H1 (cell line): ENCODE results near the gene SEC14L5.

ENCODE experiments used
- ATF2 ChIP-seq: IDR thresholded peaks from 2 replicates; pipeline ENCODE4 v1.6.1; 2012; ENCODE audit warnings: low read length, inconsistent platforms
- BRCA1 ChIP-seq: IDR thresholded peaks from 2 replicates; pipeline ENCODE4 v1.6.1; 2012; ENCODE audit warnings: low read depth, low read length, improper control_type of control experiment
- CEBPB ChIP-seq: IDR thresholded peaks from 2 replicates; pipeline ENCODE4 v1.6.1; 2012; ENCODE audit warnings: low read depth, low read length
- CTCF ChIP-seq, 3 experiments: IDR thresholded peaks; 1 replicate in 2 of 3; 2 replicates in 1 of 3; pipeline versions ENCODE4 v1.5.1 to v1.6.1; 2011; ENCODE audit warnings: low read length in 3 of 3, mild to moderate bottlenecking in 3 of 3, inconsistent platforms in 2 of 3, low read depth in 1 of 3, moderate library complexity in 1 of 3; ENCODE audit not compliant: insufficient read depth in 1 of 3; ENCODE audit errors: control extremely low read depth in 1 of 3
- EZH2 ChIP-seq: fragments of 200-600 bp; sonication (generic); IDR thresholded peaks from 2 replicates; pipeline ENCODE4 v1.7.1; 2012; ENCODE audit warnings: low read depth, mild to moderate bottlenecking, moderate library complexity, low read length, inconsistent platforms; ENCODE audit not compliant: severe bottlenecking
- HDAC6 ChIP-seq: IDR thresholded peaks from one replicate; pipeline ENCODE4 v1.7.1; 2012; ENCODE audit warnings: low read depth, mild to moderate bottlenecking, inconsistent platforms, low read length, moderate library complexity
- POLR2A ChIP-seq, 2 experiments: IDR thresholded peaks; 1 replicate in 1 of 2; 2 replicates in 1 of 2; pipeline ENCODE4 v1.6.1; 2011; ENCODE audit warnings: low read depth in 2 of 2, low read length in 2 of 2, mild to moderate bottlenecking in 2 of 2; ENCODE audit errors: control extremely low read depth in 1 of 2
- RAD21 ChIP-seq, 2 experiments: IDR thresholded peaks in 1 of 2; conservative IDR thresholded peaks in 1 of 2; 2 replicates each; pipeline ENCODE4 v1.6.1; 2011; ENCODE audit warnings: low read depth in 2 of 2, low read length in 2 of 2, improper control_type of control experiment in 1 of 2, inconsistent platforms in 1 of 2, mild to moderate bottlenecking in 1 of 2, moderate library complexity in 1 of 2
- RXRA ChIP-seq: IDR thresholded peaks from 2 replicates; pipeline ENCODE4 v1.6.1; 2011; ENCODE audit warnings: low read depth, mild to moderate bottlenecking, low read length, moderate library complexity; ENCODE audit not compliant: insufficient read depth
- SP1 ChIP-seq: IDR thresholded peaks from 2 replicates; pipeline ENCODE4 v1.6.1; 2011; ENCODE audit warnings: low read depth, low read length
- SRF ChIP-seq: IDR thresholded peaks from 2 replicates; pipeline ENCODE4 v1.6.1; 2011; ENCODE audit warnings: mild to moderate bottlenecking, low read depth, low read length, moderate library complexity
- USF2 ChIP-seq: IDR thresholded peaks from 2 replicates; pipeline ENCODE4 v1.6.1; 2011; ENCODE audit warnings: low read length, improper control_type of control experiment
- ZNF274 ChIP-seq: IDR thresholded peaks from 2 replicates; pipeline ENCODE4 v1.7.0; 2012; ENCODE audit warnings: low read length, borderline replicate concordance; ENCODE audit errors: extremely low read depth
- TF ChIP-seq, protein P1 (sequence below): IDR thresholded peaks from 2 replicates; pipeline ENCODE4 v1.6.1; 2011; ENCODE audit warnings: low read depth, mild to moderate bottlenecking, low read length; ENCODE audit not compliant: insufficient read depth

DNA sequence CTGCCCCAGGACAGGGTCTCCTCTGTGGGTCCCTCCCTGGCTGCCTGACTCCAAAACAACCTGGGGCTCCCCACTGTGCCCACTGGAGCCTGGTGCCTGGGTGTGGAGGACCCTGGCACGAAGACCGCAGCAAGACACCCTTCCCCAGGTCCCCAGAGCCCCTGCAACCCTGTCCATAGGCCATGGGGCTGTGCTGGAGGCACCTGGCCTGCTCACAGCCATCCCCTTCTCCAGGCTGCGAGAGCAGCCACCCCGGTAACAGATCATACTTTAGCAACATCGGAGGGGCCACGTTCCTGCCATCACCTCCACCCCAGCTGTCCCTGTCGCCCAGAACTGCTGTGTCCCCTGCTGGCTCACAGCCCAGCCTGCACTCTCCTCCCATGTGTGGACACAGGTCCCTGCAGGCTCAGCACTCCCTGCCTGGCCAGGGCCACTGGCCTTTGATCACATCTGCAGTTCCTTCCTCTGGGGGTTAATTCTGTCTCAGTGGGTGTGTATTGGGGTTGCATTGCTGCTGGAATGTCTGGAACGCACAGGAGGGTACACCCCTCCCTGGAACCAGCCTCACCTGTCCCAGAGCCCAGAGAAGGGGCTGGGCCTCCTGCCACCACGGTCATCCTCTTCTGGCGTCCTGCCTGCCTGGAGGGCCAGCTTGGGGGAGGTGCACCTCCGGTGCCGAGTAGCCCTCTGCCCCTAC lies 33.4 kb upstream of the SEC14L5 start:
- TF ChIP-seq ZNF274: no peak
- no peak for TF ChIP-seq USF2
- no peak for TF ChIP-seq POLR2A (IDR thresholded peaks at IDR 0.05; ENCODE audit: control extremely low read depth in 1 of 2, low read depth in 2 of 2, low read length in 2 of 2)
- TF ChIP-seq, protein P1, sequence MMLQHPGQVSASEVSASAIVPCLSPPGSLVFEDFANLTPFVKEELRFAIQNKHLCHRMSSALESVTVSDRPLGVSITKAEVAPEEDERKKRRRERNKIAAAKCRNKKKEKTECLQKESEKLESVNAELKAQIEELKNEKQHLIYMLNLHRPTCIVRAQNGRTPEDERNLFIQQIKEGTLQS: no peak
- no peak for TF ChIP-seq ATF2
- no peak; the same call in 1 of the 2 replicates for TF ChIP-seq SP1
- no peak for TF ChIP-seq CTCF (IDR thresholded peaks at IDR 0.05; ENCODE audit: control extremely low read depth in 1 of 3, insufficient read depth in 1 of 3, low read depth in 1 of 3, low read length in 3 of 3)
- TF ChIP-seq BRCA1: no peak
- no peak for TF ChIP-seq EZH2
- TF ChIP-seq RXRA: no peak
- TF ChIP-seq HDAC6: no peak
- TF ChIP-seq SRF: no peak
- no peak for TF ChIP-seq RAD21 (IDR thresholded peaks at IDR 0.05 in 1 of 2, conservative IDR thresholded peaks at IDR 0.05 in 1 of 2; ENCODE audit: low read depth in 2 of 2, low read length in 2 of 2)
- TF ChIP-seq CEBPB: no peak
